Breast epithelium (tissue), 3 donors: Measurements from ENCODE around the gene EYA3.

Source experiments
- CTCF ChIP-seq, 3 donors: fragments of 450-650 bp; IDR thresholded peaks; one replicate each; pipeline ENCODE4 v1.5.1; 2016 to 2017; ENCODE audit warnings: antibody characterized with exemption in 3 of 3, mild to moderate bottlenecking in 3 of 3, moderate library complexity in 3 of 3
- POLR2A ChIP-seq: fragments of 450-650 bp; IDR thresholded peaks from one replicate; pipeline ENCODE4 v1.6.1; 2016; ENCODE audit warnings: antibody characterized with exemption, mild to moderate bottlenecking, moderate library complexity

- TF ChIP-seq CTCF (IDR thresholded peaks at IDR 0.05) (no peak), POLR2A (no peak)
These were observed 77.4 kb downstream of the EYA3 start for GRCh38 chr1:28010969-28011368.
